Kidney capillary endothelial cell (primary cell): ENCODE data around the gene ADAR.

Source experiments
- DNase-seq: peaks from one replicate; pipeline ENCODE4 v3.0.0-alpha.2; 2018; ENCODE audit warnings: low spot score

ADAR gene

GRCh38 chr1:154584267-154584994 lies 23.6 kb downstream of the ADAR start:
- no peak for DNase-seq

GRCh38 chr1:154583773-154584172 lies 24.2 kb downstream of the ADAR start:
- DNase-seq, result peak; percentile 45

GRCh38 chr1:154582885-154583284 lies 25.1 kb downstream of the ADAR start:
- no peak for DNase-seq

- DNase-seq, result no peak
Measured at GRCh38 chr1:154581766-154582165, 26.2 kb downstream of the ADAR start.

GRCh38 chr1:154579374-154579773 lies 28.6 kb downstream of the ADAR start:
- DNase-seq, result no peak

GRCh38 chr1:154578058-154578418 lies 29.9 kb downstream of the ADAR start:
- no peak for DNase-seq

GRCh38 chr1:154577346-154578057 lies 30.5 kb downstream of the ADAR start:
- no peak for DNase-seq

- no peak for DNase-seq
Measured at GRCh38 chr1:154575951-154576566, 31.9 kb downstream of the ADAR start.

GRCh38 chr1:154575147-154575927 lies 32.6 kb downstream of the ADAR start:
- no peak for DNase-seq

GRCh38 chr1:154574716-154575115 lies 33.3 kb downstream of the ADAR start:
- DNase-seq, result no peak

GRCh38 chr1:154573168-154573510 lies 34.8 kb downstream of the ADAR start:
- DNase-seq, result no peak

- DNase-seq, result no peak
Measured at GRCh38 chr1:154572468-154573167, 35.4 kb downstream of the ADAR start.

GRCh38 chr1:154571964-154572288 lies 36.1 kb downstream of the ADAR start:
- no peak for DNase-seq

- no peak for DNase-seq
Measured at GRCh38 chr1:154571244-154571963, 36.6 kb downstream of the ADAR start.

GRCh38 chr1:154568157-154568815 lies 39.7 kb downstream of the ADAR start:
- DNase-seq, result no peak

GRCh38 chr1:154567386-154568156 lies 40.4 kb downstream of the ADAR start, which contains the start of gene CHRNB2:
Gene CHRNB2, plus strand, starts transcription at chr1:154567778. Its CDS starts 267 bp downstream, at chr1:154568045.
- no peak for DNase-seq

- DNase-seq, result no peak
Measured at GRCh38 chr1:154565876-154566275, 42.1 kb downstream of the ADAR start.

GRCh38 chr1:154559466-154560044 lies 48.4 kb downstream of the ADAR start:
- DNase-seq, result peak; percentile 94

- DNase-seq, result peak; percentile 93
Measured at GRCh38 chr1:154558720-154559465, 49.1 kb downstream of the ADAR start.
